GM18951 (cell line): ENCODE measurements around the gene WDFY4.

Experiments
- POLR2A ChIP-seq: IDR thresholded peaks from 4 replicates; pipeline ENCODE4 v1.6.1; 2011; ENCODE audit warnings: mild to moderate bottlenecking; ENCODE audit not compliant: insufficient read length, insufficient read depth; ENCODE audit errors: extremely low read depth
- in situ Hi-C: fragments of 300-500 bp; cut with MboI; formaldehyde crosslinking; loops from one replicate; pipeline ENCODE4 v1.12.0; 2022; ENCODE audit warnings: low sequenced_read_pairs, mixed read lengths, inconsistent platforms; ENCODE audit not compliant: unreplicated experiment

WDFY4 gene

DNA sequence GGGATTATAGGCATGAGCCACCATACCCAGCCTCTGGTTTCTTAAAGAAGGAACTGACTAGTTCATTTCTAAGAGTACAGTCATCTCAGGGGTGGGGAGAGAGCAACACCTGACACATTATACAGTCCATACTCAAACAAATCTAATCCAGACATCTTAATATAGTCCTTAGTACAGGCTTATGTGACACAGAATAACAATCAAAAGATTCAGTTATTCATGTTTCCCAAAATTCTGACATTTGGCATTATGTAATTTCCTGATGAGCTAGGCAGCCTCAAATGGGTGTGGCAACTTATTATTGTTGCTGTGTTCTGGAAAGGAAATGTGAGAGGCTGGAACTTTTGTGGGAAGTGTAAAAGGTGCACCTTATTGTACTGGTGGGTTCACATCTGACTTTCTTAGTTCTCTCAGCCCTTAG lies 116.3 kb downstream of the WDFY4 start:
- in situ Hi-C loops, result no loop called here
- TF ChIP-seq POLR2A, result no peak

GRCh38 chr10:48802611-48803071 lies 118.0 kb downstream of the WDFY4 start:
- no peak for TF ChIP-seq POLR2A
- in situ Hi-C loops, result no loop called here

GRCh38 chr10:48803801-48804584 lies 119.3 kb downstream of the WDFY4 start:
- TF ChIP-seq POLR2A, result no peak

DNA sequence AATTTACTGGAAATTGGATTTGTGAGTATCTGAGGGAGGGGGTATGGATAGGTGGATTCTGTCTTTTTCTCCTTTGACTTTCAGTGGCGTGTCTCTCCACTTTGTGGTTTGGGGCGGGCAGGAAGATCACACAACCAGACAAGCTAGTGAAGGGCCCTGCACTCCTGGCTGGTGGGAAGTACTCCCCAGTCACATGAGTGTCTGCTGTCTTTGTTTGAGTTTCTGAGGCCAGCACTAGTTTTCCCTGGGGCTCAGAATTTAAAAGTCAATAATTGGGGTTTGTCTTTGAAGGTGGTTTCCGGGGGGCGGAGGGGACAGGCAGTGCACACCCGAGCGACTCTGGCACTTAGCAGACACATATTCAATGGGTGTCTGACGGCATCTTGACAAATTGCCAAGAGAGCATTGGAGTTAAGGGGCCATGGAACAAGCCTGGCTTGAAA lies 120.1 kb downstream of the WDFY4 start:
- in situ Hi-C loops, result no loop called here
- no peak for TF ChIP-seq POLR2A

More at GRCh38 chr10:48803801-48804584, 119.3 kb downstream of the WDFY4 start:
- in situ Hi-C loops, result no loop called here

GRCh38 chr10:48805411-48805810 lies 120.7 kb downstream of the WDFY4 start:
- in situ Hi-C loops, result no loop called here
- no peak for TF ChIP-seq POLR2A

GRCh38 chr10:48805848-48806247 lies 121.2 kb downstream of the WDFY4 start:
- in situ Hi-C loops, result no loop called here
- TF ChIP-seq POLR2A, result no peak

GRCh38 chr10:48806342-48806741 lies 121.7 kb downstream of the WDFY4 start:
- TF ChIP-seq POLR2A, result no peak
- in situ Hi-C loops, result no loop called here

DNA sequence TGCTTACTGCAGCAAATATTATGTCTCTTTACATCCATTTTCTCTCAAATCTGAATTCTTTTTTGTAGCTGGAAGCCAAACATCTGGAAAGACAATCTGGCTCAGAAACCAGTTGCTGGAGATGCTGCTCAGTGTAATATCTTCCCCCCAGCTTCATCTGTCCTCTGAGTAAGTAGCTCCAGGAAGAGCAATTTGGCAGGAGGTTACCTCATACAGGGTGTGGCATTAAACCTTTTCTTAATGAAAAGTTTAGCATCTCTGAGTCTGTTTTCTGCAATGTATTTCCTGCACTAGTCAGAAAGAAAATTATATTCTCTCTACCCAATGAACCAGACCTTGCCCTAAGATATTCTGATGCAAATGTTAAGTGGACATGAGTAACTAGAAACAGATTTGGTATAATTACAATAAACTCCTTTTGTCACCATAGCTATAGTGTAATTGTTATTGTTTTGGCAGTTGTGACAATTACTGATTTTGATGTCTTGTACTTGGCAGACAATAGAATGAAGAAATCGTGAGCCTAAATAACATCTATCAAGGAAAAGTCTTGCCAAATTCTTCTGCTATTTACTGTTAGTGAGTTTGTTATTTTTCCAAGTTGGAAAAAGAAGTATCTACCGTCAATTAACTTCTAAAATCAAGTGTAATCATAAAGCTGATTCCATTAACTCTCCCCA lies 123.3 kb downstream of the WDFY4 start:
- in situ Hi-C loops, result no loop called here
- no peak for TF ChIP-seq POLR2A

DNA sequence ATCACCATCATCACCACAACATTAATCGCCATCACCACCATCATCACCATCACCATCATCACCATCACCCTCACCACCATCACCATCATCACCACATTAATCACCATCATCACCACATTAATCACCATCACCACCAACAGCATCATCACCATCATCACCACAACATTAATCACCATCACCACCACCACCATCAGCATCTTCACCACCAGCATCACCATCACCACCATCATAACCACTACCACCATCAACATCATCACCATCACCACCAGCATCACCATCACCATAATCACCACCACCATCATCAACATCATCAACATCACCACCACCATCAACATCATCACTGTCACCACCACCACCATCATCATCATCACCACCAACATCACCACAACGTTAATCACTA lies 124.6 kb downstream of the WDFY4 start:
- TF ChIP-seq POLR2A, result no peak
- in situ Hi-C loops, result no loop called here

DNA sequence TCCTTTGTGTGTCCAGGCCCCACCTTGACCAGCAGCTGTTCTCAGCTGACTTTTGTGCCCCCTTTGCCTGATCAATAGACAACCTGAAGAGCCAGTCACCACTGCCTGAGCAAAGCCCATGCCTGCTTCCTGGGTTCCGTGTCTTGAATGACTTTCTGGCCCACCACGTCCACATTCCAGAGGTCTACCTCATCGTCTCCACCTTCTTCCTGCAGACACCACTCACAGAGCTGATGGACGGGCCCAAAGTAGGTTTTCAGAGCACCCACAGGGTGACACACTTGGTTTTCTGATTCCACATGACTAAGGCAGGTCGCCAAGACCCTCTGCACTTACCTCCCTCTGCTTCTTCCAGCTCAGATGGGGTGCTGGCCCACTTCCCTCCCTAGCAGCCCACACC lies 126.8 kb downstream of the WDFY4 start:
- in situ Hi-C loops, result no loop called here
- TF ChIP-seq POLR2A, result no peak

DNA sequence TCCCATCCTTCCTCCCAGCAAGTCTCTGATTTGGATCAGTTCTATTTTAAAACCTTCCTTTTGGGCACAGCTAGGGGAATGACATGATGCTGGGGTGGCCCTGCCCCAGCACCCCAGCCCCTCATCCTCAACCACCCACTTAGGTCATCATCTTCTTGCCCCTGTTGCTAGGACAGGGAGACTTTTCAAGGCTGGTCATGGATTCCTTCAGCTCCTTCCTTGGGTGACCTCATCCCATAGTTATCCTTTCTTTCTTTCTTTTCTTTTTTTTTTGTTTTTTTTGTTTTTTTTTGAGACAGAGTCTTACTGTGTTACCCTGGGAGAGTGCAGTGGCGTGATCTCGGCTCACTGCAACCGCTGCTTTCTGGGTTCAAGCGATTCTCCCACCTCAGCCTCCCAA lies 127.2 kb downstream of the WDFY4 start:
- in situ Hi-C loops, result no loop called here
- no peak for TF ChIP-seq POLR2A

DNA sequence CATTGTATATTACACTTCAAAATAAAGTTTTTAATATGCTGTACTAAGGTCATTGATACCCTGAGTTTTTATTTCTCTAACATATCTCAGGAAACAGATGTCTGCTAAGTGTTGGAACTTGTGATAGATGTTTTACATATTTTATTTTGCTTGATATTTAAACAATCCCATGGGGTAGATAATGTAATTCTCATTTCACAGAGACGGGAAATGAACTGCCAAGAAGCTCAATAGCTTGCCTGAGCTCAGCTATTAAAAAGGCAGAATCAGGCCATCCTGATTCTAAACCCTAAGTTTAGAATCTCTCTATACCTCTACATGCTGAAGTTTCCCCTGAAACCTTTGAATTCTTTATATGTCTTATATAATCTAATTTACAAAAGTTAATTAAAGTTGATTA lies 128.6 kb downstream of the WDFY4 start:
- TF ChIP-seq POLR2A, result no peak
- in situ Hi-C loops, result no loop called here

DNA sequence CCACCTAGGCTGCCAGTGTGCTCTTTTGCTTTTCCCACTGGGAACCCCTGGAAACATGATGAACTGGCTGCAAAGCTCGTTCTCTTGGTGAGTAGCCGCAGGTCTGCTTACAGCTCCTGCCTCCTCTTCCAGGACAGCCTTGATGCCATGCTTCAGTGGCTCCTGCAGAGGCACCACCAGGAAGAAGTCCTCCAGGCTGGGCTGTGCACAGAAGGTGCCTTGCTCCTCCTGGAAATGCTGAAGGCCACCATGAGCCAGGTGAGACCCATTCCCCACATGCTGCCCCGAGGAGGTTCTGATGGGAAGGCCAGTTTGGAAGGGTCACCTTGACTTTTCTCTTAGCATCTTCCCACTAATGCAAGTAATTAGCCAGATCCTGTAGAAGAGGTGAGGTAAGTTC lies 129.2 kb downstream of the WDFY4 start:
- no peak for TF ChIP-seq POLR2A
- in situ Hi-C loops, result no loop called here

GRCh38 chr10:48814933-48815332 lies 130.3 kb downstream of the WDFY4 start:
- in situ Hi-C loops, result no loop called here
- no peak for TF ChIP-seq POLR2A
